D721Med (cell line): ENCODE data around the gene PRKCQ.

Experiments
- DNase-seq: peaks from one replicate; pipeline ENCODE4 v3.0.0; 2011; ENCODE audit warnings: low spot score; ENCODE audit not compliant: insufficient read length
- FAIRE-seq: peaks from 2 replicates; lab custom pipeline; 2011; peaks lifted over from hg19 to GRCh38; lab: Jason Lieb, UNC
- TF ChIP-seq, protein P1 (sequence below): IDR thresholded peaks from 2 replicates; pipeline ENCODE4 v1.5.1; 2012; ENCODE audit warnings: mild to moderate bottlenecking, control low read depth; ENCODE audit not compliant: insufficient read depth; ENCODE audit errors: missing control alignments

Gene PRKCQ

DNA sequence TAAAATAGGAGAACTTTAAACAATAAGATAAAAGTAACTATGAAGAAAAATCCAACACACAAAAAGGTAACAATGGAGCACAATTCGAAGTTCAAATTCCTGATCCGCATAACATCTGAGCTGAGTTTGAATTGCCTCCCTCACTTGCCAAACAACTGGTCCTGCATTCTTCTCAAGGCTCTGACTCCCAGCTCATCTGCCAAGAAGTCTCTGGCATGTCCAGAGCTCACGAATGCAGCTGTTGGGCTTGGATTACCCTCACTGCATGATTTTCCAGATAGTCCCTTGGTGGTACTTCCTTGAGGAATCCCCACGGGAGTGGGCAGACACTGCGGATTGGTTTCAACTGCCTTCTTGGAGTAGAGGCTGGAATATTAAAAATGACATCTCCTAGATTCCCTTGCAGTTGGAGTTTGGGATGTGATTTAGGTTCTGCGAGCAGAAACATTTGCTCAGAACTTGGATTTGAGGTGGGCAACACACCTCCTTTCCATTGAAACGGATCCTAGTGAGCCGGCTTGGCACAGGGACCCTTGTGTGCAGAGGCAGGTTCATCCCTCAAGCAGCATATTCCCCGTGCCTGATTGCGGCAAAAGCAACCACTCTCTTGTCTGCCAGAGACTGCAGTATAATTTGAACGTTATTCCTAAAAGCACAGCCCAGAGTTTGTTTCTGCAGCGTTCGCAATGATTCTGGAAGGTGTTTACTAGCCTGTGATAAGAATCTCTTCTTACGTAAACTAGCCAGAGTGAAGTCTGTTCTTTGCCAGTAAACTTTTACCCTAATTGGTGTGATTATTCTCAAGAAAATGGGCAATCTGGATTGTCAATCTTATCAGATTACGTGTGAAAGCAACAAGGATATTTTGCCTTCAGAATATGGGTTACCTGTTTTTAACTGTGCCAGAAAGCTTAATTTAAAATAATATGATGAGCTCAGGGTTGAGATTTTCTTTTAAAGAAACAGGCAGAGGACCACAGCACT lies 23.4 kb upstream of the PRKCQ start:
- TF ChIP-seq, protein P1, sequence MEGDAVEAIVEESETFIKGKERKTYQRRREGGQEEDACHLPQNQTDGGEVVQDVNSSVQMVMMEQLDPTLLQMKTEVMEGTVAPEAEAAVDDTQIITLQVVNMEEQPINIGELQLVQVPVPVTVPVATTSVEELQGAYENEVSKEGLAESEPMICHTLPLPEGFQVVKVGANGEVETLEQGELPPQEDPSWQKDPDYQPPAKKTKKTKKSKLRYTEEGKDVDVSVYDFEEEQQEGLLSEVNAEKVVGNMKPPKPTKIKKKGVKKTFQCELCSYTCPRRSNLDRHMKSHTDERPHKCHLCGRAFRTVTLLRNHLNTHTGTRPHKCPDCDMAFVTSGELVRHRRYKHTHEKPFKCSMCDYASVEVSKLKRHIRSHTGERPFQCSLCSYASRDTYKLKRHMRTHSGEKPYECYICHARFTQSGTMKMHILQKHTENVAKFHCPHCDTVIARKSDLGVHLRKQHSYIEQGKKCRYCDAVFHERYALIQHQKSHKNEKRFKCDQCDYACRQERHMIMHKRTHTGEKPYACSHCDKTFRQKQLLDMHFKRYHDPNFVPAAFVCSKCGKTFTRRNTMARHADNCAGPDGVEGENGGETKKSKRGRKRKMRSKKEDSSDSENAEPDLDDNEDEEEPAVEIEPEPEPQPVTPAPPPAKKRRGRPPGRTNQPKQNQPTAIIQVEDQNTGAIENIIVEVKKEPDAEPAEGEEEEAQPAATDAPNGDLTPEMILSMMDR: no peak
- no peak for FAIRE-seq
- DNase-seq: no peak

DNA sequence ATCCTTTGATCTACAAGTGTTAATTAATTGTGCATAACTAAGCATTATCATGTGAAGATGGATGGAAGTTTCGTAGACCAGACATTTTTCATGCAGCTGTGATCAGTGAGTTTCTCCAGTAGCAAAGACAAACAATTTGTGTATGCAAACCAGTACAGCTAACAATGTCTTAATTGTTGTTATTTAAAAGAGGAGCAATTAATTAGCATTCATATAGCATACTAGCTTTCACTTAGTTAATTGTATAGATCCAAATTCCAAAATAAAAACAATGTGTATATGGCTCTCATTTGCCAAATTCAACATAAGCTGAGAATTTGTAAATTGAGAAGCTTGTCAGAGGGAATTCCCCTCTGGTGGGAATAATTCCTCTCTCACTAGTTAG lies 22.6 kb upstream of the PRKCQ start:
- TF ChIP-seq, protein P1: no peak
- FAIRE-seq (no peak), DNase-seq (no peak)

DNA sequence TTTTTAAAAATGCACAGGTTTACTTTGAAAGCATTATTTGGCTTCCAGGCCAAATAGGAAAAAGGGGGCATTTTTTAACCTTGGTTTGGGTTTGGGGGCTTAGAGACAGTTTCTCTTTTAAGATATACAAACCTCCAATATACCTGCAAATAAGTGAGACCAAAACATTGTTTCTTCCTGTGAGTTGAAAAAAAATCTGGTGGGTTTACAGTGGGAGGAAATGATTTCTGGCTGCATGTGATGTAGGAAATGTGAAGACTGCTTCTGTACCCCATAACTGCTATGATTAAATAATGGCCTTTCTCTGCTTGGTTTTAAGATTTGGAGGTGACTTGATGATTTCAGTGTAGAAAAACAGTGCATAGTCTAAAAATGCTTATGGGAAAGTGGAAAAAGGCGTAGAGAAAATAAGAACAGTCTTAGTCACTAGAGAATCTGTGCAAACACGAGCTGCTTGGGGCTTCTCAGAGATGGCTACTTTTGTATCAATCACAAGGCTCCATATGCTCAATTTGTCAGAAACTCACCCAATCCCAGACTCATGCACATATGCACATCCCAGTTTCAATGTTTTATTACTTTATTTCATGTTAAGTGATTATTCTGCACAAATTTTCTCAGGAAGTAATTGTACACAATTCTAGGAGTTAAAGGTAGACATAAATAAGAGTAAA lies 22.1 kb upstream of the PRKCQ start:
- TF ChIP-seq, protein P1: no peak
- no peak for FAIRE-seq
- no peak for DNase-seq

DNA sequence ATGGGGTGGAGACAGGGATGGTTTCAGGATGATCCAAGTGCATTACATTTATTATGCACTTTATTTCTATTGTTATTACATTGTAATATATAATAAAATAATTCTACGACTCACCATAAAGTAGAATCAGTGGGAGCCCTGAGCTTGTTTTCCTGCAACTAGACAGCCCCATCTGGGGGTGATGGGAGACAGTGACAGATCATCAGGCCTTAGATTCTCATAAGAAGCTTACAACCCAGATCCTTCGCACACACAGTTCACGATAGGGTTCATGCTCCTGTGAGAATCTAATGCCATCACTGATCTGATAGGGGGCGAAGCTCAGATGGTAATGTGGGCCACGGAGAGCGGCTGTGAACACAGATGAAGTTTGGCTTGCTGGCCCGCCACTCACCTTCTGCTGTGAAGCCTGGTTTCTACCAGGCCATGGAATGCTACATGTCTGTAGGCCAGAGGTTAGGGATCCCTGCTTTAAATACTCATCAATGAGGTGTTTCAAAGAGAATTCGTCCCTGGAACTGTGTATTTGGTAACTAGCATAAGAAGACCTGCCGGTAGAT lies 21.2 kb upstream of the PRKCQ start:
- FAIRE-seq: no peak
- TF ChIP-seq, protein P1: peak; percentile 3
- no peak for DNase-seq

DNA sequence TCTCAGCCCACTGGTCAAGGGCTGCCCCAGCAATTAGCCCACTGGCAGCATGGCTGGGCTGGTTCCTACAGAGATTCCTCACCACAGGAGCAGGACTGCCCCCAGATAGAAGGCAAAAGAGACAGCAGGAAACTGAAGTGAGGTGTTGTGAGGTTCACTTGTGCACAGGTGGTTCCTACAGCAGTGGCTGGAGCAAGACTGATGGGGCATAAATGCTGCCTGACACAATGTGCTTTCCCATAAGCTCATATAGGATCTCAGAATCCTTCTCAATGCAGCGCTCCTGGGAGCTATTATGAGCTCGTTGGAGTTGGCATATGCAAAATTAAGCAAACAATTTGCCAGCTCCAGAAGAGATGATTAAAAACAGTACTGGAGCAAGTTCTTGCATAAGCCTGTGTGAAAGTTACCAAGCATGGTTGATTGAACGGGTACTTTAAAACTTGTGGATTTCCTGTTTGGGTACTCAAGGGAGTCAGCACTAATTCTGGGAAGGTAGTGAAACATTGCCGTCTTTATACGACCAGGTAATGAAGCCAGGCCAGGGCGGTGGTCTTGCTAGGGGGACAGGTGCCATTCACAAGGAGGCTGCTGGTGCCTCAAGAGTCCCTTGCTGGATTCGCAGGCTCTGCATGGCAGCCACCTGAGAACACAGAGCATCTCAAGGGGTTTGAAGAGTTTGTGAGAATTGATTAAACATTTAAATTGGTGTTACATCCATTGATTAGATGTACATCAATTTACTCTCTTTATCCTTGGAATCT lies 20.3 kb upstream of the PRKCQ start:
- no peak for DNase-seq
- FAIRE-seq: no peak
- TF ChIP-seq, protein P1: no peak

DNA sequence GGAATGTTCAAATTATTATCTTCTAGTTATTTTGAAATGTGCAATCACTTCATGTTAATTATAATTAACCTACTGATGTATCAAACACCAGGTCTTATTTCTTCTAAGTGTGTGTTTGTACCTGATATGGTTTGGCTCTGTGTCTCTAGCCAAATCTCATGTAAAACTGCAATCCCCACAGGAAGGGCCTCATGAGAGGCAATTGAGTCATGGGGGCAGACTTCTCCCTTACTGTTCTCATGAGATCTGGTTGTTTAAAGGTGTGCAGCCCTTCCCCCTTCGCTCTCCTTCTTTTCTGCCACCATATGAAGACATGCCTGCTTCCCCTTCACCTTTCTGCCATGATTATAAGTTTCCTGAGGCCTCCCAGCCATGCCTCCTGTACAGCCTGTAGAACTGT lies 18.6 kb upstream of the PRKCQ start:
- TF ChIP-seq, protein P1: no peak
- FAIRE-seq: no peak

More for the DNA sequence above, 18.6 kb upstream of the PRKCQ start:
- DNase-seq: no peak
